OCI-M2 (cell line): ENCODE data around the gene FUT7.
"Not testable (repeated sequence)": the region's sequence is repeated elsewhere in the genome, so short reads cannot be mapped to it uniquely, and the experiment has no call there.

Source experiments
- DNase-seq: peaks from one replicate; lab custom pipeline; 2025; ENCODE audit not compliant: unreplicated experiment; lab: John Stamatoyannopoulos, UW

The FUT7 gene

GRCh38 chr9:137006116-137007003, 25.5 kb downstream of the FUT7 start:
- DNase-seq = no peak

GRCh38 chr9:137004285-137004684, 27.6 kb downstream of the FUT7 start:
- not testable (repeated sequence) for DNase-seq

DNA sequence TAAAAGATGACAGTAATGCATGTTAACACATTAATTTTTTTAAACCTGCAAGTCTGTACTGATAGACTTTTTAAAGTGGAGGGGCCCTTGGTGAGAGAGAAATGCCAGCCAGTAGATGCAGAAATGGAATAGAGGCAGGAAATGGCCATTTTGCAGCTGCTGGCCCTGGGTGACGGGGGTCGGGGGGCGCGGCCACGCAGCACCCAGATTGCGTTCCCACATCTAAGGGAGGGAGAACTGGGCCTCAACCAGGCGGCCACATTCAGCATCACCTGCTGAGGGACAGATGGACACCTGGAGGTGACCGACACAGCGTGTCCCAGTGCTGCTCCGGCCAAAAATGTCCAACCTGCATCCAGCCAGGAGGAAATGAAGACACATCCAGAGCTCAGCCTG, 29.2 kb downstream of the FUT7 start:
- DNase-seq = no peak

DNA sequence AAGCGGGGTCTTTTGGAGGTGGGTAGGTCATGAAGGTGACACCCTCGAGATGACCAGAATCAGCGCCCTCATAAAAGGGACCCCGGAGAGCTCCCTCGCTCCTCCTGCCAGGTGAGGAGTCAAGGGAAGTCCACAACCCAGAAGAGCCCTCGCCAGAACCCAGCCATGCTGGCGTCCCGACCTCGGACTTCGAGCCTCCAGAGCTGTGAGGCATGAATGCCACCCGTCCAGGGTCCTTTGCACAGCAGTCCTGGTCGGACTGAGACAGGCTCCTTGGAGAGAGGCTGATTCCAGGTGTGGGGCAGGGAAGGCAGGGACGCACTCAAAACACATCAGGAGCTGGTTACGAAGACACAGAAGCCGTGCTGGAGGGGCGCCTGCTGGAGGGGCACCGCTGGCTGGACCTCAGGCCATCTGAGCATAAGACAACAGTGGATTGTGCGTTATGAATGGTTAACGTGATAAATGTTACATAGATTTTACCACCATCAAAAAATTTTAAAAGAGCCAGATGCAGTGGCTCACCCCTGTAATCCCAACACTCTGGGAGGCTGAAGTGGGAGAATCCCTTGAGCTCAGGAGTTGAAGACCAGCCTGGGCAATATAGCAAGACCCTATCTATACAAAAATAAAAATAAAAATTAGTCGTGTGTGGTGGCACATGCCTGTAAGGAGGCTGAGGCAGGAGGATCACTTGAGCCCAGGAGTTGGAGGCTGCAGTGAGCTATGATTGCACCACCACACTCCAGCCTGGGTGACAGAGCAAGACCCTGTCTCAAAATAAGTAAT, 29.8 kb downstream of the FUT7 start:
- no peak for DNase-seq

DNA sequence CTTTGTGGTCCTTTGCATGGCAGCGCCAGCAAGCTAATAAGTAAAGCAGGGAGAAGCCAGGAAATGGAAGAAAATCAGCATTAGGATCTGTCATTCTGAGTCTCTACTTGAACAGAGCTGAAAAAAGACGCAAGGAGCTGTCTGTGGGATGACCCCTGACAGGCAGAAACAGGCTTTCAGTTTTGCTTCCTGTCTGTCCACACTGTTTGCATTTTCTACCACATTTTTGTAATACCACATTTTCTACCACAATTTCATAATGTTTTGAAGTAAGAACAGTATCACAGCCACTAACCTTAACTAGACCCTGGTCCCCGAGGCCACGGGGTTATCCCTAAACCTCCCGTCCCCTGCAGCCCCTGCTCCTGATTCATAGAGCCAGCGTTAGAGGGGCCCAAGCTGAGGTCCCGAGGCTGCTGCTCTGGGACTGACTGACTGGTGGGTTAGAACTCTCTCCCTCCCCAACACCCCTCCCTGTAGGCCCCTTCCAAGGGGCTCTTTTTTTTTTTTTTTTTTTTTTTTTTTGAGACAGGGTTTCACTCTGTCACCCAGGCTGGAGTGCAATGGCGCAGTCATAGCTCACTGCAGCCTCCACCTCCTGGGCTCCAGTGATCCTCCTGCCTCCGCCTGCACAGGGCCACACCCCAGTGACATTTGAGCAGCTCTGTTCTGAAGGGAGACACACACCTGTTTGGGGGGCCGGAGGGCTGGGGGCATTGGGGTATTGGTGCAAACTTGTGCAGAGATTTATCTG, 31.5 kb downstream of the FUT7 start:
- no peak for DNase-seq

DNA sequence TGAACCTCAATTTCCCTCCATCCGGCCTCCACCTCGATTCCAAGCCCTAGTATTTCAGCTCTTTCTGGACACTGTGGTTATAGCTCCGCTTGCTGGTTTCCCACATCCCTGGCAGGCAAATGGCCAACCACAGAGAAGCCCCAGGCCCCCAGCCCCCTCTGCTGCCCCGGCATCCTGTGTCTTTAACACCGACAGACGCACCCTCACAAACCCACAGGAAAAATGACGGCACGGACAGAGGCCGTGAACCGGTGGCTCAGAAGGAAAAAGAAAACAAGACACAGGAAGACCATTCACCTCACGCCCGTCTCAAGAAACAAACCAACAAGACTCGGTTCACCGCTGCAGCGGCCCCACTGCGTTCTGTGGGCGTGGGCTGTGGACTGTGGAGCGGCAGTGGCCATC, 34.1 kb downstream of the FUT7 start:
- DNase-seq = no peak

DNA sequence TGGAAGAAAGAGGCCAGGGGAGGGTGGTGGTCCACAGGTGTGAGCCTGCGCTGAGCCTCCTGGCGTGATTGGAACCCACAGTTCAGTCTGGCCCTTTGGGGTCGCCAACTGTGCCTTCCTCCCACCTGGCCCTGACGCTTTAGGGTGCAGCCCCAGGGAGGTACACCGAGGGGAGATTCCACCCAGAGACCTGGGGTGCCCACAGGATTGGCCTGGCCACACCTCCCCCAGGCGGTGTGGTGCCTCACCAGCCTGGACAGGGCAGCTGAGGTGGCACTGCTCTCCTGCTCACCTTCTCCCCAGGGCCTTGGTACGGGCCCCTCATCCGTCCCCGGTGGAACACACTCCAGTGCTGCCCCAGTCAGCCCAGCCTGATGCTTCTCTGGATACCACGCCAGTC, 34.5 kb downstream of the FUT7 start:
- DNase-seq = no peak

DNA sequence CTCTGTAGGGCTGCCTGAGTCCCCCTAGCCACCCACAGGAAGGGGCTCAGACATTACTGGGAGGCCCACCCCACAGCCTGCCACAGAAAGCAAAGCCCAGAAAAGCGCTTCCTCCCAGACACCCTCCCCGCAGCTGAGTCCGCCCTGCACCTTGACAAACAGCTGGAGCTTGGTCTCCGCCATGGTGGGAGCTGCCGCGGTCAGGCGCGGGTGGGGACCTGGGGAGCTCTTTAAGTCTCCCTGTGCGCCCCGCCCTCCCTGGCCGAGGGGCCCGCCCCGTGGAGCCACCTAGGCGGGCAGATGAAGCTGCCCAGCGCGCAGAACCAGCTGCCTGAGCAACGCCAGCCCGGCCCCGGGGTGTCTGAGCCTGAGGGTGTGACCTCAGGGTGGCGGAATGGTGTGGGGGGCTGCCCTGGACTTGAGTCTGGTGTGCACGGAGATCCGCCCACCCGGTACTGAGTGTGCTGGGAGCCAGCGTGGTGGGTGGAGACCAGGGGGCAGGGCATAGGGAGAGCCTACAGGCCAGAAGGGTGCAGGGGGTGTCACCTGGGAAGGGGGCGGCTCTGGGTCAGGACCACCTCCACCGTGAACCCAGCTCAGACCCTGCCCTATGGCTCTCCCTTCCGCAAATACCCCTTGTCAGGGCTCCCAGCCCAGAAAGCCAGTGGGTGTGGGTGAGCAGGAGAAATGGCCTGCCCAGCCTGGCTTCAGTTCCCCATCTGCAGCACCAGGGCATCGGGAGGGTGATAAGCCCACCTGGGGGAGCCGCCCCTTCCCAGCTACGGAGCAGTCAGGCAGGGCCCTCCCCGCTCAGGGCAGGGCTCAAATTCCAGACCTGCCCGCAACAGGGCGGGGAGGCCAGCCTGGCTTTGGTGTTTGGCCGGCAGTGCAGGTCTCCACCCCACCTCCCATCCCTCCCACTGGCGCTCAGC, 35.3 kb downstream of the FUT7 start, which contains the start of gene CLIC3:
Gene CLIC3, minus strand, starts transcription at position 208 of the 932 bp plus-strand sequence. Its CDS starts 25 bp downstream, at position 183.
- no peak for DNase-seq

DNA sequence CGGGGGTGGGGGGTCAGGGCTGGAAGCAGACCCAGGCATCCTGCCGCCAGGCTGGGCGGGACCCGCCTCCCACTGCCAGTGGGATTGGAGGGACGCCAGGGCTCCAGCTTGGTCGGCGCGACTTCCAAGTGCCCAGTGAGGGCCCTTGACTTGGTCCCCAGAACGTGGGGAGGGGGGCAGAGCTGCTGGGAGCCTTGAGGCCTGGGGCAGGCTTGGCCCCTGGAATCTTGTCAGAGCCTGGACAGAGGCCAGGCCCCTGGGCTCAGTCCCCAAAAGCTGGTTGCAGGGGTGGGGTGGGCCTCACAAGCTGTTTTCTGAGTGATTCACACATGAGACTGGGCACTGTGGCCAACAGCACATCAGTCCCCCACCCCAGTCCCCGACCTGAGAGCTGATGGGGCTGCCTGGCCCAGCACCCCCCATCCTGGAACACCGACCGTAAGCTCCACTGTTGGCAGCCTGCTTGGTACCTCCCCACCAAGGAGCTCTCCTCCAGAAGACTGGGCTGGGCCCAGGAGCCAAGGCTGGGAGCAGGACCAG, 36.0 kb downstream of the FUT7 start:
- no peak for DNase-seq

- DNase-seq = no peak
Observed at GRCh38 chr9:136995362-136995761, 36.5 kb downstream of the FUT7 start.

DNA sequence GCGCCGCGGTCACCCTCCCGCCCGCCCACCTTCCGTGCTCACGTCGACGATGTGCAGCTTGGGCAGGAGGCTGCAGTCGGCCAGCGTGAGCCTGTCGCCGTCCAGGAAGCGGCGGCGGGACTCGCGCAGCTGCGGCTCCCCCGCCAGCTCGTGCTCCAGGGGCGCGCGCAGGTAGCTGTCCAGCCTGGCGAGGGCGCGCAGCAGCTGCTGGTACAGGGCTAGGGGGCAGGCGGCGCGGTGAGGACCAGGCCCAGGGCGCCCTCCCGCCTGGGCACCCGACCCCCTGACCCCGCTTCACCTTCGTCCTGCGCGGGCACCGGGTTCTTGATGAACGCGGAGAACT, 37.0 kb downstream of the FUT7 start:
- DNase-seq = no peak

- no peak for DNase-seq
Observed at GRCh38 chr9:136994180-136994887, 37.6 kb downstream of the FUT7 start.

DNA sequence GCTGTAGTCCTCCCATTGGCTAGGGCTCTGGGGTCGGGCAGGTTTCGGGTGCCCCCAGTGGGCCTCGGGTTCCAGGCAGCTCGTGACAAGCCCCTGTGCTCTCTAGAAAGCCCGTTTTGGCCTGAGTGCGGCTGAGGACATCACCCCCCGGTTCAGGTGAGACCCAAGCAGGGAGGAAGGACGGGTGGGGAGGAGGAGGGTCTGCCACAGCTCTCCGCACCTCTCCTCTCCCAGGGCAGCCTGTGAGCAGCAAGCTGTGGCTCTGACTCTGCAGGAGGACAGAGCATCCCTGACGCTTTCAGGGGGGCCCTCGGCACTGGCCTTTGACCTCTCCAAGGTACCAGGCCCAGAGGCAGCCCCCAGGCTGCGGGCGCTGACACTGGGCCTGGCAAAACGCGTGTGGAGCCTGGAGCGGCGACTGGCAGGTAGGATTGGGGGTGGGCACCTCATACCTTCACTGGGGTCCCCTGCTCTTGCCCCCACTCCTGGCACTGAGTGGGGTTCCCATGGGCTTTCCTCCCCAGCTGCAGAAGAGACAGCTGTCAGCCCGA, 39.0 kb downstream of the FUT7 start:
- no peak for DNase-seq

DNA sequence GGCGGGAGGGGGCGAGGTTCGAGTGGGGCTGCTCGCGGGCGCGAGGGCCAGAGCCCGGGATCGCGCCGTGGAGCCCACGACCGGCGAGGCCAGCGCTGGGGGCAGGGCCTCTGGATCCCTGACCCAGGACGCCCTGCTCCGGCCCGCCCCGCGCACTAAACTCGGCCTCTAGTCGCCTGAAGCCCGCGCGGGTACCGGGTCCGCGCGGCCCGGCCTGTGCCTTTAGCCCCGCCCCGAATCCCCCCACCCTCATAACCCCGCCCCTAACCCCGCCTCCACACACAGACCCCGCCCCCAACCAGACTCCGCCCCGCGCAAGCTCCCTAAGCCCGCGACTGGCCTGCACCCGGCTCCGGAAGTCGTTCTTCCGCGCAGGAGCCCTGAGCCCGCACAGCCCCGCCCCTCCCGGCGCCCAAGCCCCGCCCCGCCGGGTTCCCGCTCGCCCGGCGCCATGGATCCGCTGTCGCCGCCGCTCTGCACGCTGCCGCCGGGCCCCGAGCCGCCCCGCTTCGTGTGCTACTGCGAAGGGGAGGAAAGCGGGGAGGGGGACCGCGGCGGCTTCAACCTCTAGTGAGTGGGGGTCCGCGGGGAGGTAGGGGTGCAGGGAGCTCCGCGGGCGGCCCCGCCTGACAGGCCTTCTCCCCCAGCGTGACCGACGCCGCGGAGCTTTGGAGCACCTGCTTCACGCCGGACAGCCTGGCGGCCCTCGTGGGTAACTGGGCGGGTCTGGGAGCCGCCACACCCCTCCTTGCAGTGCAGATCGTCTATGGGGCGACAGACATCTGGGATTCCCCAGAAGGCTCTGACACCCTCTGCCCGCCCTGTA, 39.7 kb downstream of the FUT7 start, which contains the start of gene PAXX:
Gene PAXX, plus strand, starts transcription at position 430 of the 826 bp plus-strand sequence. Its CDS starts 22 bp downstream, at position 452.
- DNase-seq = peak; percentile 17

GRCh38 chr9:136990242-136990911, 41.5 kb downstream of the FUT7 start:
- DNase-seq = no peak

- no peak for DNase-seq
Observed at GRCh38 chr9:136988872-136989271, 43.0 kb downstream of the FUT7 start.

GRCh38 chr9:136985853-136986252, 46.0 kb downstream of the FUT7 start:
- no peak for DNase-seq
